GM08714 (cell line): ENCODE data around the gene FAM171A2.
A peak's percentile ranks its signal among the peaks of the same experiment; 100 is the strongest.
"Not testable (repeated sequence)": the region's sequence is repeated elsewhere in the genome, so short reads cannot be mapped to it uniquely, and the experiment has no call there.

Source experiments
- H3K4me3 ChIP-seq: fragments of 200-500 bp; sonication (Bioruptor generic); 2 replicates; pipeline ENCODE4 v1.5.1; 2014; ENCODE audit warnings: mild to moderate bottlenecking, low read length, inconsistent platforms
- ZNF274 ChIP-seq: IDR thresholded peaks from 2 replicates; pipeline ENCODE4 v1.6.1; 2012; ENCODE audit warnings: mild to moderate bottlenecking, low read depth, low read length

Gene FAM171A2

GRCh38 chr17:44333371-44333770 lies 30.3 kb downstream of the FAM171A2 start:
- TF ChIP-seq ZNF274: no peak

GRCh38 chr17:44331249-44331760 lies 32.3 kb downstream of the FAM171A2 start:
- no peak for TF ChIP-seq ZNF274
- no peak overlapping the region for H3K4me3 ChIP-seq

More at GRCh38 chr17:44333371-44333770, 30.3 kb downstream of the FAM171A2 start:
- H3K4me3 ChIP-seq: no peak overlapping the region

- H3K4me3 ChIP-seq: not testable (repeated sequence)
These were observed 33.4 kb downstream of the FAM171A2 start for GRCh38 chr17:44330263-44330662.

- not testable (repeated sequence) for H3K4me3 ChIP-seq
These were observed 34.1 kb downstream of the FAM171A2 start for GRCh38 chr17:44329516-44329915.

- H3K4me3 ChIP-seq: no peak overlapping the region
- TF ChIP-seq ZNF274: no peak
These were observed 35.8 kb downstream of the FAM171A2 start for GRCh38 chr17:44327715-44328449.

GRCh38 chr17:44326861-44327444 lies 36.7 kb downstream of the FAM171A2 start:
- no peak for TF ChIP-seq ZNF274
- peak overlapping the region; percentile 23; the same call in 1 of the 2 replicates for H3K4me3 ChIP-seq

GRCh38 chr17:44324571-44325275 lies 38.9 kb downstream of the FAM171A2 start, which contains the start of gene SLC25A39:
Gene SLC25A39 (minus strand): TSS chr17:44324823. CDS start chr17:44323562, 1,261 bp downstream.
- peak within 1 kb of the TSS; percentile 73 for H3K4me3 ChIP-seq
- no peak for TF ChIP-seq ZNF274

GRCh38 chr17:44324092-44324570 lies 39.5 kb downstream of the FAM171A2 start:
- no peak for TF ChIP-seq ZNF274
- peak overlapping the region; percentile 73 for H3K4me3 ChIP-seq

- peak overlapping the region; percentile 73 for H3K4me3 ChIP-seq
- no peak for TF ChIP-seq ZNF274
These were observed 40.1 kb downstream of the FAM171A2 start for GRCh38 chr17:44323359-44324091.

- no peak overlapping the region for H3K4me3 ChIP-seq
- TF ChIP-seq ZNF274: no peak
These were observed 41.3 kb downstream of the FAM171A2 start for GRCh38 chr17:44322236-44322895.

- no peak overlapping the region for H3K4me3 ChIP-seq
- no peak for TF ChIP-seq ZNF274
These were observed 42.2 kb downstream of the FAM171A2 start for GRCh38 chr17:44321246-44322120.

- no peak for TF ChIP-seq ZNF274
These were observed 43.6 kb downstream of the FAM171A2 start for GRCh38 chr17:44320066-44320465.

More at GRCh38 chr17:44320066-44320465, 43.6 kb downstream of the FAM171A2 start:
- H3K4me3 ChIP-seq: no peak overlapping the region
